Measurements from ENCODE around the gene POLRMT.

The POLRMT gene

GRCh38 chr19:662962-663681, 29.8 kb upstream of the POLRMT start, which contains the start of gene RNF126:
TSS of gene RNF126 (minus strand) at chr19:663214. CDS start at chr19:663121, 93 bp downstream.
- peak; percentile 90 for DNase-seq

- DNase-seq = no peak
Measured at GRCh38 chr19:662207-662961, 29.0 kb upstream of the POLRMT start.

GRCh38 chr19:661427-662196, 28.3 kb upstream of the POLRMT start:
- DNase-seq = no peak

GRCh38 chr19:660793-661426, 27.6 kb upstream of the POLRMT start:
- DNase-seq = no peak

GRCh38 chr19:658916-659839, 25.8 kb upstream of the POLRMT start:
- no peak for DNase-seq

GRCh38 chr19:658059-658839, 24.9 kb upstream of the POLRMT start:
- DNase-seq = no peak

- DNase-seq = no peak
Measured at GRCh38 chr19:657611-658010, 24.3 kb upstream of the POLRMT start.

GRCh38 chr19:656751-657559, 23.6 kb upstream of the POLRMT start:
- DNase-seq = no peak

GRCh38 chr19:655691-656090, 22.4 kb upstream of the POLRMT start:
- DNase-seq = no peak

- DNase-seq = no peak
Measured at GRCh38 chr19:653425-653824, 20.1 kb upstream of the POLRMT start.

GRCh38 chr19:652467-653389, 19.4 kb upstream of the POLRMT start:
- DNase-seq = no peak

GRCh38 chr19:651991-652390, 18.7 kb upstream of the POLRMT start:
- DNase-seq = no peak

GRCh38 chr19:651114-651818, 17.9 kb upstream of the POLRMT start:
- no peak for DNase-seq

GRCh38 chr19:650121-650520, 16.8 kb upstream of the POLRMT start:
- no peak for DNase-seq

GRCh38 chr19:648904-649801, 15.8 kb upstream of the POLRMT start:
- DNase-seq = no peak

GRCh38 chr19:648305-648704, 15.0 kb upstream of the POLRMT start:
- DNase-seq = no peak

GRCh38 chr19:647566-648284, 14.4 kb upstream of the POLRMT start:
- no peak for DNase-seq
